Measurements from ENCODE around the gene ZBTB7C. TPM values are rescaled to one million over a fixed set of nuclear protein-coding genes. Genes with fewer than 3 reads are reported as not detected.

Gene ZBTB7C
- total and polyA plus RNA-seq, 3 experiments from 2014 or later, result 0.13 TPM; not detected in 2

- CTCF ChIA-PET, result no interaction called here
- no peaks in the 10 kb centered on the region for H3K36me3 Mint-ChIP-seq
- no peaks in the 10 kb centered on the region for H3K4me1 Mint-ChIP-seq
These were observed 429.5 kb downstream of the ZBTB7C start for GRCh38 chr18:47979611-47980200.

GRCh38 chr18:47978603-47979002 is 430.6 kb downstream of the ZBTB7C start:
- Mint-ChIP-seq H3K4me1 (no peaks in the 10 kb centered on the region), H3K4me3 (no peak overlapping the region), H3K9me3 (no peaks in the 10 kb centered on the region), H3K36me3 (no peaks in the 10 kb centered on the region), H3K27ac (no peak overlapping the region), H3K27me3 (peaks cover 2 to 21% of the 10 kb centered on the region in 2 donors)
- ChIA-PET POLR2A (no interaction called here), CTCF (no interaction called here)
- Histone ChIP-seq H3K27ac (ENCODE audit: low read depth, low read length) (no peak overlapping the region), H3K4me3 (ENCODE audit: low read length) (no peak overlapping the region), H3K36me3 (ENCODE audit: insufficient read depth, low read length) (no peaks in the 10 kb centered on the region), H3K27me3 (ENCODE audit: insufficient read depth, low read length, poor library complexity, severe bottlenecking) (no peaks in the 10 kb centered on the region), H3K9me3 (ENCODE audit: low read length) (no peaks in the 10 kb centered on the region), H3K4me1 (ENCODE audit: insufficient read depth, low read length) (no peaks in the 10 kb centered on the region)
- no peak for DNase-seq

More at GRCh38 chr18:47979611-47980200, 429.5 kb downstream of the ZBTB7C start:
- H3K36me3 ChIP-seq (ENCODE audit: insufficient read depth, low read length), result no peaks in the 10 kb centered on the region
- H3K27ac ChIP-seq (ENCODE audit: low read depth, low read length), result no peak overlapping the region
- Mint-ChIP-seq H3K27ac (no peak overlapping the region), H3K27me3 (peaks cover 0 to 14% of the 10 kb centered on the region in 2 donors), H3K4me3 (no peak overlapping the region), H3K9me3 (no peaks in the 10 kb centered on the region)
- H3K4me3 ChIP-seq (ENCODE audit: low read length), result no peak overlapping the region
- H3K27me3 ChIP-seq (ENCODE audit: insufficient read depth, low read length, poor library complexity, severe bottlenecking), result no peaks in the 10 kb centered on the region
- H3K4me1 ChIP-seq (ENCODE audit: insufficient read depth, low read length), result no peaks in the 10 kb centered on the region
- POLR2A ChIA-PET, result no interaction called here
- no peak for DNase-seq
- H3K9me3 ChIP-seq (ENCODE audit: low read length), result no peaks in the 10 kb centered on the region

GRCh38 chr18:47978141-47978540 is 431.0 kb downstream of the ZBTB7C start:
- ChIA-PET POLR2A (no interaction called here), CTCF (no interaction called here)
- H3K27me3 ChIP-seq (ENCODE audit: insufficient read depth, low read length, poor library complexity, severe bottlenecking), result no peaks in the 10 kb centered on the region

More at GRCh38 chr18:47978141-47978540, 431.0 kb downstream of the ZBTB7C start:
- Mint-ChIP-seq H3K27me3 (peaks cover 2 to 26% of the 10 kb centered on the region in 2 donors), H3K9me3 (no peaks in the 10 kb centered on the region), H3K4me3 (no peak overlapping the region), H3K36me3 (no peaks in the 10 kb centered on the region), H3K27ac (no peak overlapping the region), H3K4me1 (no peaks in the 10 kb centered on the region)
- Histone ChIP-seq H3K27ac (ENCODE audit: low read depth, low read length) (no peak overlapping the region), H3K36me3 (ENCODE audit: insufficient read depth, low read length) (no peaks in the 10 kb centered on the region), H3K4me3 (ENCODE audit: low read length) (no peak overlapping the region), H3K4me1 (ENCODE audit: insufficient read depth, low read length) (no peaks in the 10 kb centered on the region), H3K9me3 (ENCODE audit: low read length) (no peaks in the 10 kb centered on the region)
- DNase-seq, result no peak

Other genes with a start within 250 kb of the ZBTB7C start
- 1 to 10 TPM; 4.2 to 4.8 TPM for gene CTIF, start 129.6 kb upstream of the ZBTB7C start, total RNA-seq
- 0.89 TPM for gene CTIF, start 129.6 kb upstream of the ZBTB7C start, polyA plus RNA-seq